Nephron progenitor cell (in vitro differentiated cells): ENCODE data around the gene ACSM2B.
A peak's percentile ranks its signal among the peaks of the same experiment; 100 is the strongest.

ENCODE experiments used
- DNase-seq: peaks from one replicate; pipeline ENCODE4 v3.0.0; 2021
- H3K27ac Mint-ChIP-seq: 2 replicates; pipeline ENCODE4 v1.8.0; 2021; ENCODE audit warnings: mild to moderate bottlenecking, moderate library complexity, mixed read lengths
- H3K27me3 Mint-ChIP-seq: 2 replicates; pipeline ENCODE4 v1.8.0; 2021; ENCODE audit warnings: mild to moderate bottlenecking, low read depth, mixed read lengths; ENCODE audit not compliant: poor library complexity
- H3K36me3 Mint-ChIP-seq: 2 replicates; pipeline ENCODE4 v1.8.0; 2021; ENCODE audit warnings: low read depth, mixed read lengths
- H3K4me1 Mint-ChIP-seq: 2 replicates; pipeline ENCODE4 v1.8.0; 2021; ENCODE audit warnings: mixed read lengths
- H3K4me3 Mint-ChIP-seq: 2 replicates; pipeline ENCODE4 v1.8.0; 2021; ENCODE audit warnings: mild to moderate bottlenecking, moderate library complexity, mixed read lengths
- H3K9me3 Mint-ChIP-seq: 2 replicates; pipeline ENCODE4 v1.8.0; 2021; ENCODE audit warnings: mild to moderate bottlenecking, moderate library complexity, mixed read lengths
- TF ChIP-seq, protein P1 (sequence below): fragments of 200-600 bp; sonication (generic); IDR thresholded peaks from 2 replicates; pipeline ENCODE4 v1.5.0; 2021; ENCODE audit warnings: antibody characterized with exemption

Gene ACSM2B

DNA sequence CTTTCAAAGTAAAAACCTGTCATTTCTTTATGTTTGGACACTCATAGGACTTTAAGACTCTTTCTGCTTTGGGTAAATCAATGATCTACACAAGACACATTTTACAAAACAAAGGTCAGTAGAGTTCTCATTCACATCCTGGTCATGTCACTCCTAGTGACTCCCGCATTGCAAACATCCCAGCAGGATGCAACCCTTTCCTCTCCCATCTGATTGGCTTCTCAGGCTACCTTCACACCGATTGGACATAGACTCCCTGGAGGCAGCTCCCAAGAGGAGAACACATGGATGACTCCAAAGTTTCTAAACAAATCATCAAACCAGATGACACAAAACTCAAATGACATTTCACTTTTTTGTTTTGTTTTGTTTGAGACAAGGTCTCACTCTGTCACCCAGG lies 43.8 kb upstream of the ACSM2B start:
- Mint-ChIP-seq H3K27me3 (peaks cover 3% of the 10 kb centered on the region), H3K9me3 (no peaks in the 10 kb centered on the region), H3K27ac (no peak overlapping the region), H3K4me3 (no peak overlapping the region), H3K36me3 (no peaks in the 10 kb centered on the region), H3K4me1 (no peaks in the 10 kb centered on the region)
- no peak for DNase-seq
- TF ChIP-seq, protein P1, sequence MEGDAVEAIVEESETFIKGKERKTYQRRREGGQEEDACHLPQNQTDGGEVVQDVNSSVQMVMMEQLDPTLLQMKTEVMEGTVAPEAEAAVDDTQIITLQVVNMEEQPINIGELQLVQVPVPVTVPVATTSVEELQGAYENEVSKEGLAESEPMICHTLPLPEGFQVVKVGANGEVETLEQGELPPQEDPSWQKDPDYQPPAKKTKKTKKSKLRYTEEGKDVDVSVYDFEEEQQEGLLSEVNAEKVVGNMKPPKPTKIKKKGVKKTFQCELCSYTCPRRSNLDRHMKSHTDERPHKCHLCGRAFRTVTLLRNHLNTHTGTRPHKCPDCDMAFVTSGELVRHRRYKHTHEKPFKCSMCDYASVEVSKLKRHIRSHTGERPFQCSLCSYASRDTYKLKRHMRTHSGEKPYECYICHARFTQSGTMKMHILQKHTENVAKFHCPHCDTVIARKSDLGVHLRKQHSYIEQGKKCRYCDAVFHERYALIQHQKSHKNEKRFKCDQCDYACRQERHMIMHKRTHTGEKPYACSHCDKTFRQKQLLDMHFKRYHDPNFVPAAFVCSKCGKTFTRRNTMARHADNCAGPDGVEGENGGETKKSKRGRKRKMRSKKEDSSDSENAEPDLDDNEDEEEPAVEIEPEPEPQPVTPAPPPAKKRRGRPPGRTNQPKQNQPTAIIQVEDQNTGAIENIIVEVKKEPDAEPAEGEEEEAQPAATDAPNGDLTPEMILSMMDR: no peak

DNA sequence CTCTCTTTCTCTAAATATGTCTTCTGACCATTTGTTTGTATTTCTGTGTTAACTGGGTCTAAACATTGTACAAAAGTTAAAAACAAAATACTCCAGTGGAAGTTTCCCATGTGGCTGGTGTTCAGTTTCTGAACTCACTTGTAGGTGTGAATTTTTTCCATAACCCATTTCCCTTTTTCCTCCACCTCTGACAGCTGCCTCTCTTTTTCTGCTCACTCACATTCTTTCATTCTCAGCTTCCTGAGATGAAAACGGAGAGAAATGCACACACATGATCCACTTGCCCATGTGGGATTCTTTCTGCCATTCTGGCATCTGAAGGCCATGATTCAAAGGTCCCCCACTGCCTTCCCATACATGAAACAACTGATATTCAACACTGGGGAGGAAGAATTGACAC lies 41.1 kb upstream of the ACSM2B start:
- no peak overlapping the region for H3K27ac Mint-ChIP-seq
- H3K4me1 Mint-ChIP-seq: no peaks in the 10 kb centered on the region
- no peaks in the 10 kb centered on the region for H3K9me3 Mint-ChIP-seq
- H3K27me3 Mint-ChIP-seq: peaks cover 6% of the 10 kb centered on the region
- TF ChIP-seq, protein P1: no peak
- H3K4me3 Mint-ChIP-seq: no peak overlapping the region
- DNase-seq: no peak
- no peaks in the 10 kb centered on the region for H3K36me3 Mint-ChIP-seq

DNA sequence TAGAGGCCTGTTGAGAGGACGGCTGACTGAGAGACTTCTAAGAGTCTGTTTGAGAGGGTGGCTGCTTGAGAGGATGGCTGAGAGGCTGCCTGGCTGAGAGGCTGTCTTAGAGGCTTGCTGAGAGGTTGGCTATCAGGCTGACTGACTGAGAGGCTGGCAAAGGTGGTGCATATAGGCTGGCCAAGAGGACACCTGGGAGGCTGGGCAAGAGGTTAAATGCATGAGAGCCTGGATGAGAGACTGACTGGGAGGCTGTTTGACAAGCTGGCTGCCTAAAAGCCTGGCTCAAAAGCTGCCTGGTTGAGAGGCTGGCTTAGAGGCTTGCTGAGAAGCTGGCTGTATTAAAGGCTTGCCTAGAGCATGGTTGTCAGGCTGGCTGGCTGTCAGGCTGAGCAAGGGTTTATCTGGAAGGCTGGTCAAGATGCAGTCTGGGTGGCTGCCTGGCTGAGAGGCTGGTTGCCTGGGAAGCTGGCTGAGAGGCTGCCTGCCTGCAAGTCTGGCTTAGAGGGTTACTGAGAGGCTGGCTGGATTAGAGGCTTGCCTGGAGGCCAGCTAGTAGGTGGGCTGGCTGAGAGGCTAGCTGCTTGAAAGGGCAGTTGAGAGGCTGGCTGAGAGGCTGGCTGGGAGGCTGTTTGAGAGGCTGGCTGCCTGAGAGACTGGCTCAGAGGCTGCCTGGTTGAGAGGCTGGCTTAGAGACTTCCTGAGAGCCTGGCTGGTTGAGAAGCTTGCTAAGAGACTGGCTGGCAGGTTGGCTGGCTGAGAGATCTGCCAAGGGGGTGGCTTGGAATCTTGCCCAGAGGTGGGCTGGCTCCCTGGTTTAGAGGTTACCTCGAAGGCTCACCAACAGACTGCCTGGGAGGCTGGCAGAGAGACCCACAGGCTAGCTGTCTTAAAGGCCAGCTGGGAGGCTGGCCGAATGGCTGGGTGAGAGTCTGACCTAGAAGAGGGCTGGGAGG lies 38.3 kb upstream of the ACSM2B start:
- no peak overlapping the region for H3K4me3 Mint-ChIP-seq
- H3K9me3 Mint-ChIP-seq: no peaks in the 10 kb centered on the region
- H3K36me3 Mint-ChIP-seq: no peaks in the 10 kb centered on the region
- H3K4me1 Mint-ChIP-seq: peaks cover 7% of the 10 kb centered on the region
- TF ChIP-seq, protein P1: no peak
- H3K27me3 Mint-ChIP-seq: peaks cover 18% of the 10 kb centered on the region
- no peak overlapping the region for H3K27ac Mint-ChIP-seq
- DNase-seq: no peak

DNA sequence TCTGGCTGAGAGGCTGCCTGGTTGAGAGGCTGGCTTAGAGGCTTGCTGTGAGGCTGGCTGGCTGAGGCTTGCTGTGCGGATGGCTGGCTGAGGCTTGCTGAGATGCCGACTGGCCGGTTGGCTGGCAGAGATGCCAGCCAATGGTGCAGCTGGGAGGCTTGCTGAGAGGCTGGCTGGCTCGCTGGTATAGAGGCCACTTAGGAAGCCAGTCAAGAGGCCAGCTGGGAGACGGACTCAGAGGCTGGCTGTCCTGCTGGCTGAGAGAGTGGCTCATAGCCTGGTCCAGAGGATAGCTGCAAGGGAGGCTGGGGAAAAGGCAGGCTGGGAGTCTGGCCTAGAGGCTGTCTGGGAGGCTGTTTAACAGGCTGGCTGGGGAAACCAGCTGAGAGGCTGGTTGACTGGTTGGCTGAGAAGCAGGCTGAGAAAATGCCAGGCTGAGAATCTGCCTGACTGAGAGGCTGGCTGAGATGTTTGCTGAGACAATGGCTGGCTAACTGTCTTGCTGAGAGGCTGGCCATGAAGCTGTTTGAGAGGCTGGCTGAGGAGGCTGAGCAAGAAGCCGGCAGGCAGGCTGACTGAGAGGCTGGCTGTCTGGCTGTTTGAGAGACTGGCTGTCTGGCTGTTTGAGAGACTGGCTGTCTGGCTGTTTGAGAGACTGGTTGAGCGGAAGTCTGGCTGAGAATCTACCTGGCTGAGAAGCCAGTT lies 37.5 kb upstream of the ACSM2B start:
- TF ChIP-seq, protein P1: no peak
- Mint-ChIP-seq H3K9me3 (no peaks in the 10 kb centered on the region), H3K4me3 (no peak overlapping the region), H3K4me1 (peaks cover 7% of the 10 kb centered on the region), H3K27ac (no peak overlapping the region), H3K27me3 (peaks cover 18% of the 10 kb centered on the region), H3K36me3 (no peaks in the 10 kb centered on the region)
- DNase-seq: no peak

DNA sequence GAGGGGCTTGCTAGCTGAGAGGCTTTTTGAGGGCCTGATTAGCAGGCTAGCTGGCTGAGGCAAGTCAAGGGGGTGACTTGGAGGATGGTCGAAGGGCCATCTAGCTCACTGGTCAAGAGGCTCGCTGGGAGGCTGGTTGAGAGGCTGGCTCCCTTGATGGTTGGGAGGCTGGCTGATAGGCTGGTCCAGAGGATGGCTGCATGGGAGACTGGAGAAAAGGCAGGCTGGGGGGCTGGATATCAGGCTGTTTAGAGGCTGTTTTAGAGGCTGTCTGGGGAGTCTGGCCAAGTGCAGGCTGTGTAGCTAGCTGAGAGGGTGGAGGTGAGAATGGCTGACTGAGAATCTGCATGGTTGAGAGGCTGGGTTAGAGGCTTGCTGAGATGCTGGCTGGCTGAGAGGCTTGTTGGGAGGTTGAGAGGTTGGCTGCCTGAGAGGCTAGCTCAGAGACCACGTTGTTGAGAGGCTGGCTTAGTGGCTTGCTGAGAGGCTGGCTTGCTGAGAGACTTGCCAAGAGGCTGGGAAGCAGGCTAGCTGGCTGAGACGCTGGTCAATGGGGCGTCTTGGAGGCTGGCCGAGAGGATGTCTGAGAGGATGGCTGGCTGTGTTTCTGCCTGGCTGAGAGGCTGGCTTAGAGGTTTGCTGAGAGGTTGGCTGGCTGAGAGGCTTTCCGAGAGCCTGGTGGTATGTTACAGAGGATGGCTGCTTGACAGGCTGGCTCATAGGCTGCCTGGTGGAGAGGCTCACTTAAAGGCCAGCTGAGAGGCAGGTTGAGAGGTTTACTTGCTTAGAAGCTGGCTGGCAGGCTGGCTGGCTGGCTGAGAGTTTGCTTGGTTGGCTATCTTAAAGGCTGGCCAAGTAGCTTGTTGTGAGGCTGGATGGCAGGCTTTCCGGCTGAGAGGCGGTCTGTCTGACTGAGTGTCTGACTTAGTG lies 36.6 kb upstream of the ACSM2B start:
- peak overlapping the region; percentile 68 for H3K27ac Mint-ChIP-seq
- H3K27me3 Mint-ChIP-seq: peaks cover 18% of the 10 kb centered on the region
- H3K9me3 Mint-ChIP-seq: no peaks in the 10 kb centered on the region
- H3K36me3 Mint-ChIP-seq: no peaks in the 10 kb centered on the region
- peaks cover 7% of the 10 kb centered on the region for H3K4me1 Mint-ChIP-seq
- no peak overlapping the region for H3K4me3 Mint-ChIP-seq
- DNase-seq: no peak
- TF ChIP-seq, protein P1: no peak
